Nephron progenitor cell (in vitro differentiated cells): ENCODE data around the gene EGFL7.
"Not testable (repeated sequence)": the region's sequence is repeated elsewhere in the genome, so short reads cannot be mapped to it uniquely, and the experiment has no call there.

Source experiments
- DNase-seq: peaks from one replicate; pipeline ENCODE4 v3.0.0; 2021
- H3K27ac Mint-ChIP-seq: 2 replicates; pipeline ENCODE4 v1.8.0; 2021; ENCODE audit warnings: mild to moderate bottlenecking, moderate library complexity, mixed read lengths
- H3K27me3 Mint-ChIP-seq: 2 replicates; pipeline ENCODE4 v1.8.0; 2021; ENCODE audit warnings: mild to moderate bottlenecking, low read depth, mixed read lengths; ENCODE audit not compliant: poor library complexity
- H3K36me3 Mint-ChIP-seq: 2 replicates; pipeline ENCODE4 v1.8.0; 2021; ENCODE audit warnings: low read depth, mixed read lengths
- H3K4me1 Mint-ChIP-seq: 2 replicates; pipeline ENCODE4 v1.8.0; 2021; ENCODE audit warnings: mixed read lengths
- H3K4me3 Mint-ChIP-seq: 2 replicates; pipeline ENCODE4 v1.8.0; 2021; ENCODE audit warnings: mild to moderate bottlenecking, moderate library complexity, mixed read lengths
- H3K9me3 Mint-ChIP-seq: 2 replicates; pipeline ENCODE4 v1.8.0; 2021; ENCODE audit warnings: mild to moderate bottlenecking, moderate library complexity, mixed read lengths
- CTCF ChIP-seq: fragments of 200-600 bp; sonication (generic); IDR thresholded peaks from 2 replicates; pipeline ENCODE4 v1.5.0; 2021; ENCODE audit warnings: antibody characterized with exemption

EGFL7 gene

GRCh38 chr9:136631038-136632000, 31.4 kb upstream of the EGFL7 start:
- peak; percentile 76 for TF ChIP-seq CTCF
- Mint-ChIP-seq H3K4me3 (no peak overlapping the region), H3K4me1 (peaks cover 19% of the 10 kb centered on the region), H3K36me3 (no peaks in the 10 kb centered on the region), H3K9me3 (no peaks in the 10 kb centered on the region), H3K27me3 (peaks cover 13% of the 10 kb centered on the region), H3K27ac (no peak overlapping the region)
- DNase-seq, result peak; percentile 86

GRCh38 chr9:136632072-136632471, 30.6 kb upstream of the EGFL7 start:
- Mint-ChIP-seq H3K27me3 (peaks cover 15% of the 10 kb centered on the region), H3K4me1 (peaks cover 19% of the 10 kb centered on the region)
- H3K27ac Mint-ChIP-seq, H3K9me3 Mint-ChIP-seq, DNase-seq, H3K4me3 Mint-ChIP-seq, H3K36me3 Mint-ChIP-seq: not testable (repeated sequence)

- H3K9me3 Mint-ChIP-seq, H3K36me3 Mint-ChIP-seq, H3K27ac Mint-ChIP-seq, DNase-seq, H3K4me3 Mint-ChIP-seq: not testable (repeated sequence)
- peaks cover 15% of the 10 kb centered on the region for H3K27me3 Mint-ChIP-seq
- H3K4me1 Mint-ChIP-seq, result peaks cover 14% of the 10 kb centered on the region
These were observed 30.1 kb upstream of the EGFL7 start for GRCh38 chr9:136632491-136633106.

- Mint-ChIP-seq H3K4me3 (no peak overlapping the region), H3K4me1 (peaks cover 6% of the 10 kb centered on the region), H3K27me3 (peaks cover 20% of the 10 kb centered on the region), H3K27ac (no peak overlapping the region), H3K36me3 (no peaks in the 10 kb centered on the region), H3K9me3 (no peaks in the 10 kb centered on the region)
- no peak for TF ChIP-seq CTCF
- no peak for DNase-seq
These were observed 27.8 kb upstream of the EGFL7 start for GRCh38 chr9:136634904-136635303.

- no peak for TF ChIP-seq CTCF
- DNase-seq, result peak; percentile 22
- peaks cover 30% of the 10 kb centered on the region for H3K27me3 Mint-ChIP-seq
- H3K4me1 Mint-ChIP-seq, result peaks cover 36% of the 10 kb centered on the region
- no peaks in the 10 kb centered on the region for H3K9me3 Mint-ChIP-seq
- peak overlapping the region; percentile 43 for H3K4me3 Mint-ChIP-seq
- peak overlapping the region; percentile 50 for H3K27ac Mint-ChIP-seq
- no peaks in the 10 kb centered on the region for H3K36me3 Mint-ChIP-seq
These were observed 22.3 kb upstream of the EGFL7 start for GRCh38 chr9:136640171-136641111.

- no peak for DNase-seq
- peaks cover 22% of the 10 kb centered on the region for H3K27me3 Mint-ChIP-seq
- no peak for TF ChIP-seq CTCF
- H3K27ac Mint-ChIP-seq, result no peak overlapping the region
- H3K36me3 Mint-ChIP-seq, result no peaks in the 10 kb centered on the region
- H3K9me3 Mint-ChIP-seq, result no peaks in the 10 kb centered on the region
- H3K4me1 Mint-ChIP-seq, result peaks cover 41% of the 10 kb centered on the region
- H3K4me3 Mint-ChIP-seq, result peak overlapping the region; percentile 18
These were observed 20.2 kb upstream of the EGFL7 start for GRCh38 chr9:136642439-136642921.
